Measurements from ENCODE around the gene ZRANB1.
"Not testable (repeated sequence)": the region's sequence is repeated elsewhere in the genome, so short reads cannot be mapped to it uniquely, and the experiment has no call there.

ZRANB1 gene

GRCh38 chr10:124988753-124989152, 46.8 kb downstream of the ZRANB1 start:
- H3K9me3 ChIP-seq (ENCODE audit: control insufficient read depth, low read depth, low read length); H3K27me3 ChIP-seq (ENCODE audit: control insufficient read depth, insufficient read depth, low read length); H3K4me3 ChIP-seq (ENCODE audit: low read length); H3K27ac ChIP-seq (ENCODE audit: low read length); H3K9ac ChIP-seq (ENCODE audit: low read length); H3K4me1 ChIP-seq (ENCODE audit: control insufficient read depth, low read depth, low read length): not testable (repeated sequence)
- H3K36me3 ChIP-seq (ENCODE audit: control insufficient read depth, low read depth, low read length) = peaks cover 89% of the 10 kb centered on the region

GRCh38 chr10:124989526-124989925, 47.6 kb downstream of the ZRANB1 start:
- Histone ChIP-seq H3K27me3 (ENCODE audit: control insufficient read depth, insufficient read depth, low read length) (no peaks in the 10 kb centered on the region), H3K36me3 (ENCODE audit: control insufficient read depth, low read depth, low read length) (peaks cover 91% of the 10 kb centered on the region), H3K27ac (ENCODE audit: low read length) (no peak overlapping the region), H3K4me3 (ENCODE audit: low read length) (no peak overlapping the region), H3K9ac (ENCODE audit: low read length) (no peak overlapping the region), H3K4me1 (ENCODE audit: control insufficient read depth, low read depth, low read length) (no peaks in the 10 kb centered on the region), H3K9me3 (ENCODE audit: control insufficient read depth, low read depth, low read length) (no peaks in the 10 kb centered on the region)

GRCh38 chr10:124990671-124991625, 49.0 kb downstream of the ZRANB1 start:
- Histone ChIP-seq H3K4me1 (ENCODE audit: control insufficient read depth, low read depth, low read length) (no peaks in the 10 kb centered on the region), H3K9me3 (ENCODE audit: control insufficient read depth, low read depth, low read length) (no peaks in the 10 kb centered on the region), H3K9ac (ENCODE audit: low read length) (no peak overlapping the region), H3K27ac (ENCODE audit: low read length) (no peak overlapping the region), H3K27me3 (ENCODE audit: control insufficient read depth, insufficient read depth, low read length) (no peaks in the 10 kb centered on the region), H3K36me3 (ENCODE audit: control insufficient read depth, low read depth, low read length) (peaks cover 90% of the 10 kb centered on the region), H3K4me3 (ENCODE audit: low read length) (no peak overlapping the region)

- Histone ChIP-seq H3K9ac (ENCODE audit: low read length) (no peak overlapping the region), H3K9me3 (ENCODE audit: control insufficient read depth, low read depth, low read length) (no peaks in the 10 kb centered on the region), H3K27ac (ENCODE audit: low read length) (no peak overlapping the region), H3K27me3 (ENCODE audit: control insufficient read depth, insufficient read depth, low read length) (no peaks in the 10 kb centered on the region), H3K36me3 (ENCODE audit: control insufficient read depth, low read depth, low read length) (peaks cover 90% of the 10 kb centered on the region), H3K4me1 (ENCODE audit: control insufficient read depth, low read depth, low read length) (no peaks in the 10 kb centered on the region), H3K4me3 (ENCODE audit: low read length) (no peak overlapping the region)
Measured at GRCh38 chr10:124991835-124992234, 49.9 kb downstream of the ZRANB1 start.

GRCh38 chr10:124992462-124993344, 50.8 kb downstream of the ZRANB1 start:
- Histone ChIP-seq H3K4me3 (ENCODE audit: low read length) (no peak overlapping the region), H3K4me1 (ENCODE audit: control insufficient read depth, low read depth, low read length) (no peaks in the 10 kb centered on the region), H3K27me3 (ENCODE audit: control insufficient read depth, insufficient read depth, low read length) (no peaks in the 10 kb centered on the region), H3K36me3 (ENCODE audit: control insufficient read depth, low read depth, low read length) (peaks cover 90% of the 10 kb centered on the region), H3K27ac (ENCODE audit: low read length) (no peak overlapping the region), H3K9ac (ENCODE audit: low read length) (no peak overlapping the region), H3K9me3 (ENCODE audit: control insufficient read depth, low read depth, low read length) (no peaks in the 10 kb centered on the region)

GRCh38 chr10:124993345-124993708, 51.4 kb downstream of the ZRANB1 start:
- no peak overlapping the region for H3K4me3 ChIP-seq (ENCODE audit: low read length)
- H3K9ac ChIP-seq (ENCODE audit: low read length) = no peak overlapping the region
- H3K27ac ChIP-seq (ENCODE audit: low read length) = no peak overlapping the region
- H3K36me3 ChIP-seq (ENCODE audit: control insufficient read depth, low read depth, low read length) = peaks cover 90% of the 10 kb centered on the region
- H3K4me1 ChIP-seq (ENCODE audit: control insufficient read depth, low read depth, low read length) = no peaks in the 10 kb centered on the region
- H3K27me3 ChIP-seq (ENCODE audit: control insufficient read depth, insufficient read depth, low read length) = no peaks in the 10 kb centered on the region
- H3K9me3 ChIP-seq (ENCODE audit: control insufficient read depth, low read depth, low read length) = no peaks in the 10 kb centered on the region

GRCh38 chr10:124993736-124994451, 52.0 kb downstream of the ZRANB1 start:
- no peaks in the 10 kb centered on the region for H3K9me3 ChIP-seq (ENCODE audit: control insufficient read depth, low read depth, low read length)
- no peak overlapping the region for H3K9ac ChIP-seq (ENCODE audit: low read length)
- H3K36me3 ChIP-seq (ENCODE audit: control insufficient read depth, low read depth, low read length) = peaks cover 90% of the 10 kb centered on the region
- no peak overlapping the region for H3K4me3 ChIP-seq (ENCODE audit: low read length)
- H3K27ac ChIP-seq (ENCODE audit: low read length) = no peak overlapping the region
- no peaks in the 10 kb centered on the region for H3K27me3 ChIP-seq (ENCODE audit: control insufficient read depth, insufficient read depth, low read length)
- H3K4me1 ChIP-seq (ENCODE audit: control insufficient read depth, low read depth, low read length) = no peaks in the 10 kb centered on the region

- H3K27me3 ChIP-seq (ENCODE audit: control insufficient read depth, insufficient read depth, low read length) = no peaks in the 10 kb centered on the region
- no peak overlapping the region for H3K9ac ChIP-seq (ENCODE audit: low read length)
- no peaks in the 10 kb centered on the region for H3K9me3 ChIP-seq (ENCODE audit: control insufficient read depth, low read depth, low read length)
- H3K4me1 ChIP-seq (ENCODE audit: control insufficient read depth, low read depth, low read length) = no peaks in the 10 kb centered on the region
- H3K4me3 ChIP-seq (ENCODE audit: low read length) = no peak overlapping the region
- H3K36me3 ChIP-seq (ENCODE audit: control insufficient read depth, low read depth, low read length) = peaks cover 91% of the 10 kb centered on the region
- H3K27ac ChIP-seq (ENCODE audit: low read length) = no peak overlapping the region
Measured at GRCh38 chr10:124994573-124995473, 52.9 kb downstream of the ZRANB1 start.

GRCh38 chr10:124995605-124996004, 53.7 kb downstream of the ZRANB1 start:
- Histone ChIP-seq H3K27ac (ENCODE audit: low read length) (no peak overlapping the region), H3K9me3 (ENCODE audit: control insufficient read depth, low read depth, low read length) (no peaks in the 10 kb centered on the region), H3K4me1 (ENCODE audit: control insufficient read depth, low read depth, low read length) (no peaks in the 10 kb centered on the region), H3K36me3 (ENCODE audit: control insufficient read depth, low read depth, low read length) (peaks cover 94% of the 10 kb centered on the region), H3K4me3 (ENCODE audit: low read length) (no peak overlapping the region), H3K27me3 (ENCODE audit: control insufficient read depth, insufficient read depth, low read length) (no peaks in the 10 kb centered on the region), H3K9ac (ENCODE audit: low read length) (no peak overlapping the region)

GRCh38 chr10:124996127-124996853, 54.4 kb downstream of the ZRANB1 start:
- no peak overlapping the region for H3K9ac ChIP-seq (ENCODE audit: low read length)
- no peaks in the 10 kb centered on the region for H3K4me1 ChIP-seq (ENCODE audit: control insufficient read depth, low read depth, low read length)
- no peaks in the 10 kb centered on the region for H3K9me3 ChIP-seq (ENCODE audit: control insufficient read depth, low read depth, low read length)
- H3K36me3 ChIP-seq (ENCODE audit: control insufficient read depth, low read depth, low read length) = peaks cover 91% of the 10 kb centered on the region
- no peak overlapping the region for H3K4me3 ChIP-seq (ENCODE audit: low read length)
- no peaks in the 10 kb centered on the region for H3K27me3 ChIP-seq (ENCODE audit: control insufficient read depth, insufficient read depth, low read length)
- no peak overlapping the region for H3K27ac ChIP-seq (ENCODE audit: low read length)

All from iPS-18a (cell line).